OCI-LY3 (cell line): ENCODE data around the gene WNT11.

Experiments
- H2AFZ ChIP-seq: fragments of 200-600, 300-600 bp; shearing (Covaris generic); 2 replicates; pipeline ENCODE4 v1.6.0; 2014; ENCODE audit warnings: antibody characterized with exemption, low read depth, low read length
- H3K27ac ChIP-seq: fragments of 200-600, 300-600 bp; sonication (generic); 2 replicates; pipeline ENCODE4 v1.5.1; 2014; ENCODE audit warnings: mild to moderate bottlenecking, low read length, moderate library complexity, mixed read lengths
- H3K27me3 ChIP-seq: fragments of 200-600, 300-600 bp; sonication (generic); 2 replicates; pipeline ENCODE4 v1.6.1; 2014; ENCODE audit warnings: low read depth, low read length, mixed read lengths
- H3K36me3 ChIP-seq: fragments of 200-600, 300-600 bp; sonication (generic); replicated peaks from 2 replicates; pipeline ENCODE3; 2014; ENCODE audit warnings: low read depth, low read length, mixed read lengths
- H3K4me1 ChIP-seq: fragments of 300-600, 200-600 bp; sonication (generic); 2 replicates; pipeline ENCODE4 v1.6.1; 2014; ENCODE audit warnings: low read length, mixed read lengths
- H3K4me2 ChIP-seq: fragments of 200-600, 300-600 bp; sonication (generic); 2 replicates; pipeline ENCODE4 v1.6.1; 2014; ENCODE audit warnings: low read length, mixed read lengths
- H3K4me3 ChIP-seq: fragments of 300-600, 200-600 bp; sonication (generic); 2 replicates; pipeline ENCODE4 v1.5.1; 2014; ENCODE audit warnings: antibody characterized with exemption, mild to moderate bottlenecking, low read length, moderate library complexity
- H3K79me2 ChIP-seq: fragments of 300-600, 200-600 bp; shearing (Covaris generic); 2 replicates; pipeline ENCODE4 v1.6.1; 2014; ENCODE audit warnings: mild to moderate bottlenecking, low read length, mixed read lengths
- H3K9ac ChIP-seq: fragments of 300-600, 200-600 bp; shearing (Covaris generic); 2 replicates; pipeline ENCODE4 v1.6.0; 2014; ENCODE audit warnings: mild to moderate bottlenecking, low read length, moderate library complexity
- H3K9me3 ChIP-seq: fragments of 200-600, 300-600 bp; shearing (Covaris generic); 2 replicates; pipeline ENCODE4 v1.6.1; 2014; ENCODE audit warnings: low read length, mixed read lengths; ENCODE audit not compliant: insufficient read depth
- H4K20me1 ChIP-seq: fragments of 200-600, 300-600 bp; sonication (generic); 2 replicates; pipeline ENCODE4 v1.6.1; 2016; ENCODE audit warnings: low read length, mixed read lengths; ENCODE audit not compliant: insufficient read depth
- EZH2phosphoT487 ChIP-seq: fragments of 200-600 bp; shearing (Covaris generic); IDR thresholded peaks from 2 replicates; pipeline ENCODE4 v1.6.1; 2018; ENCODE audit warnings: antibody characterized with exemption, mixed run types, low read depth
- TF ChIP-seq, protein P1 (sequence below): fragments of 200-600, 300-600 bp; sonication (generic); IDR thresholded peaks from 2 replicates; pipeline ENCODE4 v1.5.1; 2014; ENCODE audit warnings: antibody characterized with exemption, low read length, low read depth

The WNT11 gene

DNA sequence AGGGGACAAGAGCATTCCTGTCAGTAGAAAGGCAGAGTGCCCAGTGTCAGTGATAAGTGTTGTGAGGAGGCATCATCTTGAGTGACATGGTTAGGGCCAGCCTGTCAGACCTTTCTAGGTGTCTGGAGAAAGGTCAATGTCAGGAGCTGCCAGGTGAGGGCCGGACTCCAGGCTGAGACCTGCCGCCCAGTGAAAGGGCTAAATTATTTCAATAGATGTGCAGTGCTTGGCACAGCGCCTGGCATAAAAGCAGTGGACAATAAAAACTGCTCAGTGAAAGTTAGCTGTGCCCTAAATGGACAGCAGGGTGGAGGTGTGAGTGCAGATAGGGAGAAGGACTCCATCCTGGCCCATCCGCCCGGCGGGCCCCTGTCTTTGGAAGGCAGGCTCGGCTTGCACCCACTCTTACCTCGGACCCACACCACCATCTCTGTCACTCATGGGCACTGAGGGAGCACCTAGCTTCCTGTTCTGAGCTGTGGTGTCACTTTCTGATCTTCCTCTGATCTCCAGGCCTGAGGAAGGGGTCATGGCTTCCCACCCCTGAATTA is 23.5 kb upstream of the WNT11 start:
- Histone ChIP-seq H3K36me3 (no peaks in the 10 kb centered on the region), H3K4me2 (no peak overlapping the region), H3K79me2 (no peaks in the 10 kb centered on the region), H3K9me3 (no peaks in the 10 kb centered on the region), H3K9ac (no peak overlapping the region), H4K20me1 (no peaks in the 10 kb centered on the region), H3K27me3 (0 out of 2 replicates have a peak, but pooled peaks cover 11% of the 10 kb centered on the region), H2AFZ (no peak overlapping the region), H3K4me1 (peaks cover 11% of the 10 kb centered on the region), H3K4me3 (no peak overlapping the region), H3K27ac (no peak overlapping the region)
- TF ChIP-seq, protein P1, sequence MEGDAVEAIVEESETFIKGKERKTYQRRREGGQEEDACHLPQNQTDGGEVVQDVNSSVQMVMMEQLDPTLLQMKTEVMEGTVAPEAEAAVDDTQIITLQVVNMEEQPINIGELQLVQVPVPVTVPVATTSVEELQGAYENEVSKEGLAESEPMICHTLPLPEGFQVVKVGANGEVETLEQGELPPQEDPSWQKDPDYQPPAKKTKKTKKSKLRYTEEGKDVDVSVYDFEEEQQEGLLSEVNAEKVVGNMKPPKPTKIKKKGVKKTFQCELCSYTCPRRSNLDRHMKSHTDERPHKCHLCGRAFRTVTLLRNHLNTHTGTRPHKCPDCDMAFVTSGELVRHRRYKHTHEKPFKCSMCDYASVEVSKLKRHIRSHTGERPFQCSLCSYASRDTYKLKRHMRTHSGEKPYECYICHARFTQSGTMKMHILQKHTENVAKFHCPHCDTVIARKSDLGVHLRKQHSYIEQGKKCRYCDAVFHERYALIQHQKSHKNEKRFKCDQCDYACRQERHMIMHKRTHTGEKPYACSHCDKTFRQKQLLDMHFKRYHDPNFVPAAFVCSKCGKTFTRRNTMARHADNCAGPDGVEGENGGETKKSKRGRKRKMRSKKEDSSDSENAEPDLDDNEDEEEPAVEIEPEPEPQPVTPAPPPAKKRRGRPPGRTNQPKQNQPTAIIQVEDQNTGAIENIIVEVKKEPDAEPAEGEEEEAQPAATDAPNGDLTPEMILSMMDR: no peak
- TF ChIP-seq EZH2phosphoT487: no peak

GRCh38 chr11:76228875-76229149 is 22.5 kb upstream of the WNT11 start:
- H2AFZ ChIP-seq: no peak overlapping the region

GRCh38 chr11:76228071-76228874 is 22.0 kb upstream of the WNT11 start:
- H4K20me1 ChIP-seq: no peaks in the 10 kb centered on the region
- H3K9me3 ChIP-seq: no peaks in the 10 kb centered on the region
- H3K4me1 ChIP-seq: no peaks in the 10 kb centered on the region
- no peak overlapping the region for H2AFZ ChIP-seq
- H3K36me3 ChIP-seq: no peaks in the 10 kb centered on the region
- no peak overlapping the region for H3K27ac ChIP-seq
- H3K9ac ChIP-seq: no peak overlapping the region
- H3K27me3 ChIP-seq: 0 out of 2 replicates have a peak, but pooled peaks cover 11% of the 10 kb centered on the region
- H3K4me3 ChIP-seq: no peak overlapping the region
- H3K79me2 ChIP-seq: no peaks in the 10 kb centered on the region
- H3K4me2 ChIP-seq: no peak overlapping the region
- TF ChIP-seq, protein P1: no peak
- TF ChIP-seq EZH2phosphoT487: no peak

More at GRCh38 chr11:76228875-76229149, 22.5 kb upstream of the WNT11 start:
- Histone ChIP-seq H3K79me2 (no peaks in the 10 kb centered on the region), H3K9ac (no peak overlapping the region), H4K20me1 (no peaks in the 10 kb centered on the region), H3K36me3 (no peaks in the 10 kb centered on the region), H3K4me3 (no peak overlapping the region), H3K4me2 (no peak overlapping the region), H3K27ac (no peak overlapping the region), H3K27me3 (0 out of 2 replicates have a peak, but pooled peaks cover 11% of the 10 kb centered on the region), H3K9me3 (no peaks in the 10 kb centered on the region), H3K4me1 (peaks cover 3% of the 10 kb centered on the region)
- no peak for TF ChIP-seq EZH2phosphoT487
- TF ChIP-seq, protein P1: no peak

DNA sequence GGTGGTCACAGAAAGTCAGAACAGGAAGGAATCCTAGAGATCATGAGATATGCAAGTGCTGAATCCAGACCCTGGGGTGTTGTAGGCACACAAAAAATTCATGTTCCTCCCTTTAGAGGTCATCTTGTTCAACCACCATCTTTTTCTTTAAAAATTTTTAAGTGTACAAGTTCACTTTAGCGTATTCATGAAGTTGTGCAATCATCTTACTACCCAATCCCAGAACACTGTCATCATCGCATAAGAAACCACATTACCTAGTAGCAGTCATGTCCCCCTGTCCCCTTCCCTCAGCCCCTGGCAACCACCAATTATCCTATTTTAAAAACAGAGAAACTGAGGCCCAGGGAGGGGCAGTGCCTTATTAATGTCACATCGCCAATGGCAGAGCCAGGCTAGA is 20.3 kb upstream of the WNT11 start:
- Histone ChIP-seq H3K4me1 (no peaks in the 10 kb centered on the region), H2AFZ (no peak overlapping the region), H3K27ac (no peak overlapping the region), H3K36me3 (no peaks in the 10 kb centered on the region), H3K4me2 (no peak overlapping the region), H3K79me2 (no peaks in the 10 kb centered on the region), H3K27me3 (peaks cover 13% of the 10 kb centered on the region; the same call in 1 of the 2 replicates), H3K4me3 (no peak overlapping the region), H4K20me1 (no peaks in the 10 kb centered on the region), H3K9ac (no peak overlapping the region), H3K9me3 (no peaks in the 10 kb centered on the region)
- TF ChIP-seq EZH2phosphoT487: no peak
- TF ChIP-seq, protein P1: no peak
